Tibial nerve (tissue), 4 donors: Measurements from ENCODE around the gene AZI2. TPM values are rescaled to one million over a fixed set of nuclear protein-coding genes. Genes with fewer than 3 reads are reported as not detected.

Source experiments
- DNase-seq, 2 donors: peaks; one replicate each; pipeline ENCODE4 v3.0.0-alpha.2; 2019; ENCODE audit warnings: low spot score in 2 of 2
- H3K27ac ChIP-seq, 4 donors: fragments of 200-600 bp; sonication (generic) in 3 of 4; one replicate each; pipeline ENCODE4 v1.5.1; 2017 to 2019; ENCODE audit warnings: mild to moderate bottlenecking in 1 of 4
- H3K27me3 ChIP-seq, 2 donors: fragments of 200-600 bp; sonication (generic) in 1 of 2; one replicate each; pipeline versions ENCODE4 v1.5.1 to v1.6.0; 2017 to 2019
- H3K36me3 ChIP-seq, 3 donors: fragments of 200-600 bp; sonication (generic); one replicate each; pipeline ENCODE4 v1.5.1; 2018 to 2019
- H3K4me1 ChIP-seq, 4 donors: fragments of 200-600 bp; sonication (generic) in 3 of 4; one replicate each; pipeline ENCODE4 v1.5.1; 2017 to 2019
- H3K4me3 ChIP-seq, 4 donors: fragments of 200-600 bp; sonication (generic) in 3 of 4; one replicate each; pipeline ENCODE4 v1.5.1; 2017 to 2019; ENCODE audit warnings: mild to moderate bottlenecking in 1 of 4, moderate library complexity in 1 of 4
- H3K9me3 ChIP-seq, 4 donors: fragments of 200-600 bp; sonication (generic) in 3 of 4; one replicate each; pipeline ENCODE4 v1.5.1; 2017 to 2019
- CTCF ChIP-seq, 5 experiments: fragments of 200-600 bp in 3 of 5; fragments of 450-650 bp in 2 of 5; sonication (generic) in 3 of 5; IDR thresholded peaks; one replicate each; pipeline ENCODE4 v1.5.1; 2016 to 2019; ENCODE audit warnings: antibody characterized with exemption in 5 of 5, mild to moderate bottlenecking in 3 of 5, moderate library complexity in 2 of 5
- EP300 ChIP-seq, 2 donors: sonication (generic); formaldehyde crosslinking; IDR thresholded peaks; one replicate each; pipeline ENCODE4 v1.6.1; 2017; ENCODE audit warnings: antibody characterized with exemption in 2 of 2, mild to moderate bottlenecking in 1 of 2
- POLR2A ChIP-seq, 2 donors: fragments of 450-650 bp; IDR thresholded peaks; one replicate each; pipeline ENCODE4 v1.6.1; 2017; ENCODE audit warnings: antibody characterized with exemption in 2 of 2, mild to moderate bottlenecking in 2 of 2, moderate library complexity in 2 of 2
- WGBS, 2 donors: methylation state at CpG; one replicate each; pipeline ENCODE4 v1.1.5; 2018; 5-methylcytosine and 5-hydroxymethylcytosine counted together
- total RNA-seq, 4 donors: library from RNA; depleted of rRNA; stranded (reverse); fragments of >200 nt; gene quantifications; one replicate each; pipeline ENCODE4 v1.1.0, GENCODE V29; 2016

The AZI2 gene
- total RNA-seq, 4 donors from 2014 or later, result 75.9 to 130 (median 88.2) TPM

DNA sequence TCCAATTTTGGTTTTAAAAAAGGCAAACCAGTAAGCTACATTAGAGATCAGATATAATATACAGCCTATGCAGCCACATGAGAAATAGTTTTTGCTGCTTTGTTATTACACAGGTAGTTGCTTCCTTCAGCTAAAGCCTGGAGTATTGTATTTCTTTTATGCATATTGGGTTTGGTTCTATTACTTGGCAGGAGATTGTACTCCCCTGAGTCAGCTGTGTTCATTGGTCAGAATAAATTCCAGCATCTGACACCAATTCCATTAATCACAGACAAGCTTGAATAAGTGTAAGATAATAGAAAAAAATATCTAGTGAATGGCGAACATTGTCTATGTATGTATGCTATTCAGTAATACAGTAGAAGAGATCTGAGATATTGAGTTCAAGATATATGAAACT lies 26.2 kb downstream of the AZI2 start:
- H3K27ac ChIP-seq, result no peak overlapping the region
- WGBS, 2 donors, result 73 to 77% methylated on average over 1 of the region's 1 CpG
- H3K4me3 ChIP-seq, result no peak overlapping the region
- peaks cover 0 to 57% (median 0%) of the 10 kb centered on the region in 3 donors for H3K36me3 ChIP-seq
- no peaks in the 10 kb centered on the region for H3K9me3 ChIP-seq
- H3K4me1 ChIP-seq, result no peaks in the 10 kb centered on the region
- TF ChIP-seq EP300 (IDR thresholded peaks at IDR 0.05) (no peak), CTCF (IDR thresholded peaks at IDR 0.05) (no peak), POLR2A (IDR thresholded peaks at IDR 0.05) (no peak)
- no peak for DNase-seq
- H3K27me3 ChIP-seq, result no peaks in the 10 kb centered on the region

DNA sequence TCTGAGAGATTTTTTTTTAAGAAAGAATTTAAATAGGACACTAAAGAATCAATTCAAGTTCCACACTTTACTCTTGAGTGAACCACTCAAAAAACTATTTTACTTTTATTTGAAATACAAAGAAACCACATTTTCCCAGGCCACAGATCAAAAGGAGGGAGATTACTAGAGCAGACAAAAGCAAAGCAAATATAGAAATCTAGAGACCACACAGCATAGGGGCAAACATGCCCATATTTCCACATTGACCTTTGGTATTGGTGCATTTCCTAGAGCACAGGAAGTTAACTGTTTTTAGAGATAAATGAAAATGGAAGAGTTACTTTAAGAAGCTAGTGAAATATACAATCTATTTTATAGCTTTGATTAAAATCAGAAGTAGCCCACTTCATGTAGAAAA lies 27.6 kb downstream of the AZI2 start:
- peaks cover 0 to 49% (median 0%) of the 10 kb centered on the region in 3 donors for H3K36me3 ChIP-seq
- H3K27me3 ChIP-seq, result no peaks in the 10 kb centered on the region
- no peaks in the 10 kb centered on the region for H3K9me3 ChIP-seq
- H3K27ac ChIP-seq, result no peak overlapping the region
- H3K4me1 ChIP-seq, result no peaks in the 10 kb centered on the region
- H3K4me3 ChIP-seq, result no peak overlapping the region
- DNase-seq, result no peak
- no peak for TF ChIP-seq POLR2A (IDR thresholded peaks at IDR 0.05)
- no peak for TF ChIP-seq EP300 (IDR thresholded peaks at IDR 0.05)
- no peak for TF ChIP-seq CTCF (IDR thresholded peaks at IDR 0.05)

- no peak overlapping the region for H3K4me3 ChIP-seq
- DNase-seq, result peak in 1 of 2 donors; percentile 30
- 31 to 38% methylated on average over 2 of the region's 2 CpGs for WGBS, 2 donors
- H3K27ac ChIP-seq, result no peak overlapping the region
- no peaks in the 10 kb centered on the region for H3K4me1 ChIP-seq
- TF ChIP-seq EP300 (IDR thresholded peaks at IDR 0.05), result no peak
- no peak for TF ChIP-seq POLR2A (IDR thresholded peaks at IDR 0.05)
- peak in 4 of 5 experiments; percentile 11 to 50 (median 37) for TF ChIP-seq CTCF (IDR thresholded peaks at IDR 0.05)
- H3K27me3 ChIP-seq, result no peaks in the 10 kb centered on the region
- no peaks in the 10 kb centered on the region for H3K9me3 ChIP-seq
- peaks cover 0 to 16% (median 0%) of the 10 kb centered on the region in 3 donors for H3K36me3 ChIP-seq
These were observed 31.1 kb downstream of the AZI2 start for GRCh38 chr3:28317438-28318022.

GRCh38 chr3:28316226-28316625 lies 32.4 kb downstream of the AZI2 start:
- Histone ChIP-seq H3K27ac (no peak overlapping the region), H3K4me1 (no peaks in the 10 kb centered on the region), H3K4me3 (no peak overlapping the region), H3K27me3 (no peaks in the 10 kb centered on the region), H3K36me3 (peaks cover 0 to 3% (median 0%) of the 10 kb centered on the region in 3 donors), H3K9me3 (no peaks in the 10 kb centered on the region)
- no peak for DNase-seq
- WGBS, 2 donors, result 72 to 77% methylated on average over 2 of the region's 2 CpGs
- no peak for TF ChIP-seq EP300 (IDR thresholded peaks at IDR 0.05)
- no peak for TF ChIP-seq CTCF (IDR thresholded peaks at IDR 0.05)
- no peak for TF ChIP-seq POLR2A (IDR thresholded peaks at IDR 0.05)

DNA sequence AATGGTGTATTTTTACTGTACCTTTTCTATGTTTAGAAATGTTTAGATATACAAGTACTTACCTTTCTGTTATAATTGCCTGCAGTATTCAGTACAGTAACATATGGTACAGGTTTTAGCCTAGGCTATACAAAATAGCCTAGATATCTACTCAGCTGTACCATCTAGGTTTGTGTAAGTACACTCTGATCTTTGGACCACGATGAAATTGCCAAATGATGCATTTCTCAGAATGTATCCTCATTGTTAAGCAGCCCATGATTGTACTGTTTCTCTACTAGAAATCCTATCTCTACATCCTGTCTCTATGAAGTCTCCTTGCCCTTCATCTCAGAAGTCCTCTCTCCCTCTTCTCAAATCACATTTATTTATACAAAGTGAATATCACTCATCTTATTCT lies 32.9 kb downstream of the AZI2 start:
- Histone ChIP-seq H3K36me3 (no peaks in the 10 kb centered on the region), H3K9me3 (no peaks in the 10 kb centered on the region), H3K4me1 (no peaks in the 10 kb centered on the region), H3K27ac (no peak overlapping the region), H3K4me3 (no peak overlapping the region), H3K27me3 (no peaks in the 10 kb centered on the region)
- no peak for DNase-seq
- no peak for TF ChIP-seq CTCF (IDR thresholded peaks at IDR 0.05)
- TF ChIP-seq EP300 (IDR thresholded peaks at IDR 0.05), result no peak
- no peak for TF ChIP-seq POLR2A (IDR thresholded peaks at IDR 0.05)
- WGBS, 2 donors, result 89 to 96% methylated on average over 1 of the region's 1 CpG
